ENCODE measurements around the gene PPP2R1B. TPM values are rescaled to one million over a fixed set of nuclear protein-coding genes. Genes with fewer than 3 reads are reported as not detected.

The PPP2R1B gene
- total and polyA plus RNA-seq, 2 donors (not counting 3 experiments of a cell fraction or from before 2014, with no cell fraction given): 18.0 to 50.8 TPM

GRCh38 chr11:111723595-111723994, 42.6 kb downstream of the PPP2R1B start:
- H3K36me3 ChIP-seq (ENCODE audit: control insufficient read depth in 2 of 2, extremely low read depth in 1 of 2, insufficient read depth in 2 of 2, low read length in 2 of 2): peaks cover 0 to 39% of the 10 kb centered on the region in 2 experiments
- POLR2A ChIA-PET: interaction anchor here (1.3 kb wide), 1 partner anchor 10 kb away, joined by 7 read pairs; no protein-coding TSS in a partner anchor
- H4K20me1 ChIP-seq (replicated peaks; ENCODE audit: control insufficient read depth, extremely low read depth, insufficient read depth, low read length): no peaks in the 10 kb centered on the region
- BruUV-seq (replicated peaks): no TSS peak
- TF ChIP-seq POLR2A (IDR thresholded peaks at IDR 0.05; ENCODE audit: low read depth, low read length): no peak
- TF ChIP-seq FOS (IDR thresholded peaks at IDR 0.05; ENCODE audit: borderline replicate concordance, insufficient read depth, low read length): no peak
- no peak for TF ChIP-seq JUN (IDR thresholded peaks at IDR 0.05; ENCODE audit: borderline replicate concordance, insufficient read depth, insufficient read length, low read depth)
- no peak for TF ChIP-seq CTCF (IDR thresholded peaks at IDR 0.05; ENCODE audit: extremely low read depth in 1 of 2, insufficient read depth in 1 of 2, low read depth in 1 of 2, low read length in 2 of 2)
- TF ChIP-seq MYC (IDR thresholded peaks at IDR 0.05; ENCODE audit: low read depth, low read length): no peak
- TF ChIP-seq EZH2 (IDR thresholded peaks at IDR 0.05; ENCODE audit: borderline replicate concordance, low read depth, low read length, severe bottlenecking): no peak
- intact Hi-C loops (cut with micrococcal nuclease): no loop called here
- CTCF ChIA-PET: interaction anchor here (1.6 to 1.8 kb wide), 2 partner anchors 9 to 119 kb away, joined by 4 to 8 read pairs; no protein-coding TSS in a partner anchor
- no peak overlapping the region for H3K4me2 ChIP-seq (ENCODE audit: insufficient read depth, low read length)
- H3K79me2 ChIP-seq (ENCODE audit: control insufficient read depth, insufficient read depth, low read length): no peaks in the 10 kb centered on the region
- H3K27me3 ChIP-seq (ENCODE audit: control insufficient read depth in 2 of 2, insufficient read depth in 2 of 2, low read length in 2 of 2): no peaks in the 10 kb centered on the region
- H2AFZ ChIP-seq (ENCODE audit: low read depth, low read length): no peak overlapping the region
- H3K9me1 ChIP-seq (replicated peaks; ENCODE audit: control insufficient read depth, extremely low read depth, insufficient read depth, low read length): no peaks in the 10 kb centered on the region
- peaks cover 5% of the 10 kb centered on the region for H3K4me1 ChIP-seq (ENCODE audit: control insufficient read depth, extremely low read depth, insufficient read depth, low read length)
- dilution Hi-C loops (cut with MboI; ENCODE audit: extremely low pct_ligation_motif_present, low sequenced_read_pairs): no loop called here
- no peak overlapping the region for H3K27ac ChIP-seq (ENCODE audit: insufficient read depth, low read depth, low read length)
- H3K9me3 ChIP-seq (replicated peaks; ENCODE audit: control insufficient read depth, insufficient read depth, low read length): no peaks in the 10 kb centered on the region
- DNase-seq (ENCODE audit: low read depth, low spot score) (no peak), FAIRE-seq (no peak)
- no peak overlapping the region for H3K9ac ChIP-seq (replicated peaks; ENCODE audit: extremely low read depth, insufficient read depth, low read length)
- no peak overlapping the region for H3K4me3 ChIP-seq (replicated peaks in 1 of 3; ENCODE audit: insufficient read depth in 1 of 3, low read depth in 1 of 3, low read length in 3 of 3)

GRCh38 chr11:111722501-111722900, 43.7 kb downstream of the PPP2R1B start:
- no TSS peak for BruUV-seq (replicated peaks)
- H3K4me1 ChIP-seq (ENCODE audit: control insufficient read depth, extremely low read depth, insufficient read depth, low read length): peaks cover 6% of the 10 kb centered on the region
- H3K36me3 ChIP-seq (ENCODE audit: control insufficient read depth in 2 of 2, extremely low read depth in 1 of 2, insufficient read depth in 2 of 2, low read length in 2 of 2): peaks cover 0 to 39% of the 10 kb centered on the region in 2 experiments
- no peak overlapping the region for H3K27ac ChIP-seq (ENCODE audit: insufficient read depth, low read depth, low read length)
- no peak overlapping the region for H3K9ac ChIP-seq (replicated peaks; ENCODE audit: extremely low read depth, insufficient read depth, low read length)
- FAIRE-seq: no peak
- H3K9me1 ChIP-seq (replicated peaks; ENCODE audit: control insufficient read depth, extremely low read depth, insufficient read depth, low read length): no peaks in the 10 kb centered on the region
- no peaks in the 10 kb centered on the region for H3K79me2 ChIP-seq (ENCODE audit: control insufficient read depth, insufficient read depth, low read length)
- TF ChIP-seq FOS (IDR thresholded peaks at IDR 0.05; ENCODE audit: borderline replicate concordance, insufficient read depth, low read length) (no peak), CTCF (IDR thresholded peaks at IDR 0.05; ENCODE audit: extremely low read depth in 1 of 2, insufficient read depth in 1 of 2, low read depth in 1 of 2, low read length in 2 of 2) (no peak), POLR2A (IDR thresholded peaks at IDR 0.05; ENCODE audit: low read depth, low read length) (no peak), EZH2 (IDR thresholded peaks at IDR 0.05; ENCODE audit: borderline replicate concordance, low read depth, low read length, severe bottlenecking) (no peak), MYC (IDR thresholded peaks at IDR 0.05; ENCODE audit: low read depth, low read length) (no peak), POLR2AphosphoS5 (IDR thresholded peaks at IDR 0.05; ENCODE audit: insufficient read depth, low read depth, low read length) (no peak), JUN (IDR thresholded peaks at IDR 0.05; ENCODE audit: borderline replicate concordance, insufficient read depth, insufficient read length, low read depth) (no peak), GATA2 (IDR thresholded peaks at IDR 0.05; ENCODE audit: insufficient read depth, insufficient read length, low read depth, low read length) (no peak)
- TF ChIP-seq, protein P1, sequence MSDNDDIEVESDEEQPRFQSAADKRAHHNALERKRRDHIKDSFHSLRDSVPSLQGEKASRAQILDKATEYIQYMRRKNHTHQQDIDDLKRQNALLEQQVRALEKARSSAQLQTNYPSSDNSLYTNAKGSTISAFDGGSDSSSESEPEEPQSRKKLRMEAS (IDR thresholded peaks at IDR 0.05; ENCODE audit: insufficient read depth, insufficient read length): no peak
- DNase-seq (ENCODE audit: low read depth, low spot score): no peak
- ChIA-PET POLR2A (no interaction called here), CTCF (interaction anchor here (1.6 kb wide), 1 partner anchor 8 kb away, joined by 4 read pairs; no protein-coding TSS in a partner anchor)
- intact Hi-C loops (cut with micrococcal nuclease) (no loop called here), dilution Hi-C loops (cut with MboI; ENCODE audit: extremely low pct_ligation_motif_present, low sequenced_read_pairs) (no loop called here)
- H3K4me3 ChIP-seq (replicated peaks in 1 of 3; ENCODE audit: insufficient read depth in 1 of 3, low read depth in 1 of 3, low read length in 3 of 3): no peak overlapping the region
- no peaks in the 10 kb centered on the region for H4K20me1 ChIP-seq (replicated peaks; ENCODE audit: control insufficient read depth, extremely low read depth, insufficient read depth, low read length)
- H2AFZ ChIP-seq (ENCODE audit: low read depth, low read length): no peak overlapping the region
- no peaks in the 10 kb centered on the region for H3K27me3 ChIP-seq (ENCODE audit: control insufficient read depth in 2 of 2, insufficient read depth in 2 of 2, low read length in 2 of 2)
- no peak overlapping the region for H3K4me2 ChIP-seq (ENCODE audit: insufficient read depth, low read length)
- H3K9me3 ChIP-seq (replicated peaks; ENCODE audit: control insufficient read depth, insufficient read depth, low read length): no peaks in the 10 kb centered on the region
